ENCODE measurements around the gene IQSEC1. TPM values are rescaled to one million over a fixed set of nuclear protein-coding genes. Genes with fewer than 3 reads are reported as not detected.

The IQSEC1 gene
- total RNA-seq, 4 donors from 2014 or later: 24.0 to 43.0 (median 31.8) TPM

- in situ Hi-C loops (cut with MboI; ENCODE audit: low pct_ligation_motif_present in 1 of 4, low pct_unique_long_range_greater_than_20kb in 1 of 4, low sequenced_read_pairs in 3 of 4): no loop called here
- intact Hi-C loops (cut with DNase I; ENCODE audit: low total_unique reads): loop anchor here (1.0 kb wide), 1 partner anchor 22 kb away; no protein-coding TSS in a partner anchor
- TF ChIP-seq POLR2A (IDR thresholded peaks at IDR 0.05) (no peak), POLR2AphosphoS5 (IDR thresholded peaks at IDR 0.05) (no peak), EP300 (IDR thresholded peaks at IDR 0.05; ENCODE audit: low read depth) (no peak)
- TF ChIP-seq, protein P1, sequence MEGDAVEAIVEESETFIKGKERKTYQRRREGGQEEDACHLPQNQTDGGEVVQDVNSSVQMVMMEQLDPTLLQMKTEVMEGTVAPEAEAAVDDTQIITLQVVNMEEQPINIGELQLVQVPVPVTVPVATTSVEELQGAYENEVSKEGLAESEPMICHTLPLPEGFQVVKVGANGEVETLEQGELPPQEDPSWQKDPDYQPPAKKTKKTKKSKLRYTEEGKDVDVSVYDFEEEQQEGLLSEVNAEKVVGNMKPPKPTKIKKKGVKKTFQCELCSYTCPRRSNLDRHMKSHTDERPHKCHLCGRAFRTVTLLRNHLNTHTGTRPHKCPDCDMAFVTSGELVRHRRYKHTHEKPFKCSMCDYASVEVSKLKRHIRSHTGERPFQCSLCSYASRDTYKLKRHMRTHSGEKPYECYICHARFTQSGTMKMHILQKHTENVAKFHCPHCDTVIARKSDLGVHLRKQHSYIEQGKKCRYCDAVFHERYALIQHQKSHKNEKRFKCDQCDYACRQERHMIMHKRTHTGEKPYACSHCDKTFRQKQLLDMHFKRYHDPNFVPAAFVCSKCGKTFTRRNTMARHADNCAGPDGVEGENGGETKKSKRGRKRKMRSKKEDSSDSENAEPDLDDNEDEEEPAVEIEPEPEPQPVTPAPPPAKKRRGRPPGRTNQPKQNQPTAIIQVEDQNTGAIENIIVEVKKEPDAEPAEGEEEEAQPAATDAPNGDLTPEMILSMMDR (IDR thresholded peaks at IDR 0.05): no peak
- H3K4me3 ChIP-seq: no peak overlapping the region
- H3K27ac ChIP-seq: no peak overlapping the region
- WGBS, 2 donors (ENCODE audit: low coverage in 1 of 2): 77 to 84% methylated on average over 6 to 10 of the region's 10 CpGs
- DNase-seq: no peak
- H3K36me3 ChIP-seq: no peaks in the 10 kb centered on the region
- peaks cover 18% of the 10 kb centered on the region for H3K27me3 ChIP-seq
- no peaks in the 10 kb centered on the region for H3K9me3 ChIP-seq
- H3K4me1 ChIP-seq: peaks cover 0 to 9% (median 3%) of the 10 kb centered on the region in 4 donors
These were observed 182.4 kb downstream of the IQSEC1 start for GRCh38 chr3:12890610-12891390.

DNA sequence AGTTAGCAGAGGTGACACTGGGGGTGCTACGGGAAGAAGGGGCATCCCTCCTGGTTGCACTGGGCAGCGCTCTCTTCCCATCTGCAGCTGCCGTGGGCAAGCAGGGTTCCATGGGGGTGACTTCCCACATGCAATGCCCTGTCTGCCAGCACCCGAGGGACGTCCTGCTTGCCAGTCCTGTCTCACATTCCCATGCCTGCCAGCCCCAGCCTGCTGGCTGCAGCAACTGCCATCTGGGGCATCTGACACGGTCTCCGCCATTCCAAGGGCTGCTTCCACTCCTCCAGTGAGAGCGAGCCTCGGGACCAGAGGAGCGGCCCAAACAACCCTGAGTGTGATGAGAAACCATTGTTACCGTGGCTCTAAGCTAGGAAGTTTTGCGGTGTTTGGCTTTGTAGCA, 186.5 kb downstream of the IQSEC1 start:
- no peak for DNase-seq
- Histone ChIP-seq H3K4me3 (no peak overlapping the region), H3K36me3 (no peaks in the 10 kb centered on the region), H3K27ac (no peak overlapping the region), H3K27me3 (peaks cover 18% of the 10 kb centered on the region), H3K4me1 (peaks cover 0 to 3% (median 1%) of the 10 kb centered on the region in 4 donors), H3K9me3 (no peaks in the 10 kb centered on the region)
- 90% methylated on average over 12 of the region's 12 CpGs; no CpG with 5 or more reads in 1 of the 2 donors for WGBS, 2 donors (ENCODE audit: low coverage in 1 of 2)
- intact Hi-C loops (cut with DNase I; ENCODE audit: low total_unique reads): no loop called here
- TF ChIP-seq EP300 (IDR thresholded peaks at IDR 0.05; ENCODE audit: low read depth) (no peak), POLR2AphosphoS5 (IDR thresholded peaks at IDR 0.05) (no peak), POLR2A (IDR thresholded peaks at IDR 0.05) (no peak)
- TF ChIP-seq, protein P1 (IDR thresholded peaks at IDR 0.05): no peak
- in situ Hi-C loops (cut with MboI; ENCODE audit: low pct_ligation_motif_present in 1 of 4, low pct_unique_long_range_greater_than_20kb in 1 of 4, low sequenced_read_pairs in 3 of 4): no loop called here

GRCh38 chr3:12886106-12886679, 187.0 kb downstream of the IQSEC1 start:
- Histone ChIP-seq H3K27ac (no peak overlapping the region), H3K4me3 (no peak overlapping the region), H3K9me3 (no peaks in the 10 kb centered on the region), H3K36me3 (no peaks in the 10 kb centered on the region), H3K27me3 (peaks cover 18% of the 10 kb centered on the region), H3K4me1 (no peaks in the 10 kb centered on the region)
- intact Hi-C loops (cut with DNase I; ENCODE audit: low total_unique reads): no loop called here
- no peak for DNase-seq
- 18 to 52% methylated on average over 5 to 10 of the region's 10 CpGs for WGBS, 2 donors (ENCODE audit: low coverage in 1 of 2)
- TF ChIP-seq POLR2AphosphoS5 (IDR thresholded peaks at IDR 0.05) (no peak), EP300 (IDR thresholded peaks at IDR 0.05; ENCODE audit: low read depth) (no peak), POLR2A (IDR thresholded peaks at IDR 0.05) (no peak)
- TF ChIP-seq, protein P1 (IDR thresholded peaks at IDR 0.05): no peak
- in situ Hi-C loops (cut with MboI; ENCODE audit: low pct_ligation_motif_present in 1 of 4, low pct_unique_long_range_greater_than_20kb in 1 of 4, low sequenced_read_pairs in 3 of 4): no loop called here

- TF ChIP-seq, protein P1 (IDR thresholded peaks at IDR 0.05): no peak
- no peak for TF ChIP-seq POLR2AphosphoS5 (IDR thresholded peaks at IDR 0.05)
- no peak for TF ChIP-seq EP300 (IDR thresholded peaks at IDR 0.05; ENCODE audit: low read depth)
- TF ChIP-seq POLR2A (IDR thresholded peaks at IDR 0.05): no peak
- H3K4me3 ChIP-seq: no peak overlapping the region
- H3K27me3 ChIP-seq: peaks cover 18% of the 10 kb centered on the region
- WGBS, 2 donors (ENCODE audit: low coverage in 1 of 2): 75 to 100% methylated on average over 1 to 4 of the region's 4 CpGs
- H3K36me3 ChIP-seq: no peaks in the 10 kb centered on the region
- no peaks in the 10 kb centered on the region for H3K9me3 ChIP-seq
- intact Hi-C loops (cut with DNase I; ENCODE audit: low total_unique reads) (no loop called here), in situ Hi-C loops (cut with MboI; ENCODE audit: low pct_ligation_motif_present in 1 of 4, low pct_unique_long_range_greater_than_20kb in 1 of 4, low sequenced_read_pairs in 3 of 4) (no loop called here)
- no peaks in the 10 kb centered on the region for H3K4me1 ChIP-seq
- DNase-seq: no peak
- no peak overlapping the region for H3K27ac ChIP-seq
These were observed 187.7 kb downstream of the IQSEC1 start for GRCh38 chr3:12885583-12885930.

All from transverse colon (tissue), 4 donors.